BE2C (cell line): ENCODE results near the gene MEF2C.

ENCODE experiments used
- DNase-seq: peaks from one replicate; pipeline ENCODE4 v3.0.0-alpha.2; 2020
- H3K27me3 ChIP-seq: fragments of 250-450 bp; sonication (Bioruptor Pico); 2 replicates; pipeline ENCODE4 v1.5.1; 2020; ENCODE audit warnings: mild to moderate bottlenecking
- H3K36me3 ChIP-seq: fragments of 250-450 bp; sonication (Bioruptor Pico); 2 replicates; pipeline ENCODE4 v1.5.1; 2020; ENCODE audit warnings: mild to moderate bottlenecking
- H3K4me1 ChIP-seq: fragments of 250-450 bp; sonication (Bioruptor Pico); 2 replicates; pipeline ENCODE4 v1.5.1; 2020
- H3K4me3 ChIP-seq: 2 replicates; pipeline ENCODE4 v1.5.1; 2011; ENCODE audit warnings: low read depth, low read length
- H3K9me3 ChIP-seq: fragments of 250-450 bp; sonication (Bioruptor Pico); 2 replicates; pipeline ENCODE4 v1.5.1; 2020
- CTCF ChIP-seq: IDR thresholded peaks from 2 replicates; pipeline ENCODE4 v1.5.1; 2012; ENCODE audit warnings: mild to moderate bottlenecking, low read depth, low read length

MEF2C gene

GRCh38 chr5:88841212-88841611, 41.8 kb downstream of the MEF2C start:
- no peak for DNase-seq
- Histone ChIP-seq H3K36me3 (no peaks in the 10 kb centered on the region), H3K9me3 (no peaks in the 10 kb centered on the region), H3K4me1 (no peaks in the 10 kb centered on the region), H3K27me3 (peaks cover 4% of the 10 kb centered on the region; the same call in 1 of the 2 replicates), H3K4me3 (no peak overlapping the region)
- no peak for TF ChIP-seq CTCF

DNA sequence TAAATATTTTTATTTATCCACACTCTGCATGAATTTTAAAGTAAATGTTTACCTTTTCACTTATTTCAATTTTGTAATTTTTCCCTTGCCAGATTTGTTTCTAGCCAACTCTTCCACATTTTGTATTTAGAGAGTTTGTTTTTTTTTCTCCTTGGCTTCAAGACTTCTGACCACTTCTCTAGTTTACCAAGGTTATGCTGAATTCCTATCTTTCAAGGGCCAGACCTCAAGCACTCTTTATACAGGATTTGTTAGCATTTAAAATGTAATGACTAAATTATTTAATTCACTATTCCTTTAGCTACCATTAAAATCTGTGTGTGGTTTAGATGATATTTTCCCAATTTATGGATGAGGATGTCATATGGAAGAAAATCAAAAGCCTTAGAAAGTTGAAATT, 42.5 kb downstream of the MEF2C start:
- no peak for TF ChIP-seq CTCF
- Histone ChIP-seq H3K4me3 (no peak overlapping the region), H3K36me3 (no peaks in the 10 kb centered on the region), H3K27me3 (peaks cover 4% of the 10 kb centered on the region; the same call in 1 of the 2 replicates), H3K9me3 (no peaks in the 10 kb centered on the region), H3K4me1 (no peaks in the 10 kb centered on the region)
- no peak for DNase-seq

DNA sequence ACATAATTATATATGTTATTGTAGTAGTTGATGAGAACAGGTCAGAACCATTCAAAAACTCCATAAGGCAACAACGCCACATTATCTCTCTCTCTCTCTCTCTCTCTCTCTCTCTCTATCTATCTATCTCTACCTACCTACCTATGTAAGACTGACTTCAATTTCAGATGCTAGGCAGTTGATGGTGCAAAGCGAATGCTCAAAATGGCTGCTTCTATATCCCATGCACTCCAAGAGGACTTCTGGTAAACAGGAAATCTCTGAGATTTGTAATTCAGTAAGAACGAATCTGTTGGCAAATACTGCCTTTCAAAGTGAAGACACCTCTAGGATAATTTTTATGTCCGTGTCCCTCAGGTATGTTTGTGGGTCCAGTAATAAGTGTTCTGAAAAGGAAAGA, 43.7 kb downstream of the MEF2C start:
- H3K4me1 ChIP-seq: no peaks in the 10 kb centered on the region
- TF ChIP-seq CTCF: no peak

GRCh38 chr5:88838500-88838899, 44.5 kb downstream of the MEF2C start:
- Histone ChIP-seq H3K4me1 (no peaks in the 10 kb centered on the region), H3K4me3 (no peak overlapping the region), H3K36me3 (no peaks in the 10 kb centered on the region), H3K27me3 (peaks cover 4% of the 10 kb centered on the region; the same call in 1 of the 2 replicates), H3K9me3 (no peaks in the 10 kb centered on the region)
- no peak for DNase-seq
- no peak for TF ChIP-seq CTCF

More for the DNA sequence above, 43.7 kb downstream of the MEF2C start:
- Histone ChIP-seq H3K4me3 (no peak overlapping the region), H3K9me3 (no peaks in the 10 kb centered on the region), H3K36me3 (no peaks in the 10 kb centered on the region), H3K27me3 (peaks cover 4% of the 10 kb centered on the region; the same call in 1 of the 2 replicates)
- DNase-seq: no peak

- no peak overlapping the region for H3K4me3 ChIP-seq
- peaks cover 4% of the 10 kb centered on the region; the same call in 1 of the 2 replicates for H3K27me3 ChIP-seq
- no peaks in the 10 kb centered on the region for H3K36me3 ChIP-seq
- H3K9me3 ChIP-seq: no peaks in the 10 kb centered on the region
- no peaks in the 10 kb centered on the region for H3K4me1 ChIP-seq
- no peak for TF ChIP-seq CTCF
- DNase-seq: no peak
Measured at GRCh38 chr5:88837817-88838216, 45.2 kb downstream of the MEF2C start.

GRCh38 chr5:88837222-88837621, 45.8 kb downstream of the MEF2C start:
- no peaks in the 10 kb centered on the region for H3K36me3 ChIP-seq
- no peaks in the 10 kb centered on the region for H3K4me1 ChIP-seq
- TF ChIP-seq CTCF: no peak
- H3K9me3 ChIP-seq: no peaks in the 10 kb centered on the region
- H3K27me3 ChIP-seq: peaks cover 4% of the 10 kb centered on the region; the same call in 1 of the 2 replicates
- no peak overlapping the region for H3K4me3 ChIP-seq
- no peak for DNase-seq
